GM19455 (cell line): ENCODE measurements around the gene CALD1.

Source experiments
- ATAC-seq: cut with Tn5 transposase; IDR thresholded peaks from one replicate; pipeline ENCODE4 v1.9.1; 2021; ENCODE audit not compliant: unreplicated experiment

CALD1 gene

GRCh38 chr7:134787064-134787463, 7.6 kb downstream of the CALD1 start:
- no peak for ATAC-seq

GRCh38 chr7:134787720-134788119, 8.3 kb downstream of the CALD1 start:
- ATAC-seq: no peak

- ATAC-seq: no peak
Measured at GRCh38 chr7:134788191-134788590, 8.8 kb downstream of the CALD1 start.

- no peak for ATAC-seq
Measured at GRCh38 chr7:134789967-134790685, 10.7 kb downstream of the CALD1 start.

GRCh38 chr7:134792968-134793367, 13.5 kb downstream of the CALD1 start:
- ATAC-seq: no peak

GRCh38 chr7:134795231-134795630, 15.8 kb downstream of the CALD1 start:
- no peak for ATAC-seq

- no peak for ATAC-seq
Measured at GRCh38 chr7:134798155-134798554, 18.7 kb downstream of the CALD1 start.

GRCh38 chr7:134799377-134799776, 19.9 kb downstream of the CALD1 start:
- no peak for ATAC-seq

- no peak for ATAC-seq
Measured at GRCh38 chr7:134802762-134803161, 23.3 kb downstream of the CALD1 start.

- no peak for ATAC-seq
Measured at GRCh38 chr7:134804351-134804750, 24.9 kb downstream of the CALD1 start.

GRCh38 chr7:134804854-134805253, 25.4 kb downstream of the CALD1 start:
- no peak for ATAC-seq

GRCh38 chr7:134806197-134806596, 26.8 kb downstream of the CALD1 start:
- no peak for ATAC-seq

GRCh38 chr7:134809616-134810015, 30.2 kb downstream of the CALD1 start:
- ATAC-seq: no peak

- no peak for ATAC-seq
Measured at GRCh38 chr7:134811765-134812164, 32.3 kb downstream of the CALD1 start.

GRCh38 chr7:134813663-134814396, 34.4 kb downstream of the CALD1 start:
- ATAC-seq: no peak

- no peak for ATAC-seq
Measured at GRCh38 chr7:134814730-134815364, 35.4 kb downstream of the CALD1 start.

GRCh38 chr7:134818613-134819345, 39.3 kb downstream of the CALD1 start:
- ATAC-seq: no peak

GRCh38 chr7:134819401-134819800, 40.0 kb downstream of the CALD1 start:
- no peak for ATAC-seq

GRCh38 chr7:134820295-134820694, 40.9 kb downstream of the CALD1 start:
- ATAC-seq: no peak

- no peak for ATAC-seq
Measured at GRCh38 chr7:134820778-134821177, 41.3 kb downstream of the CALD1 start.

- no peak for ATAC-seq
Measured at GRCh38 chr7:134823400-134823799, 44.0 kb downstream of the CALD1 start.
